KOPT-K1 (cell line): ENCODE measurements around the gene INSIG1.

Experiments used
- H3K27ac ChIP-seq: fragments of 200-600 bp; sonication (generic); 2 replicates; pipeline ENCODE4 v1.5.1; 2016; ENCODE audit warnings: antibody characterized with exemption, mild to moderate bottlenecking, low read depth, low read length; ENCODE audit not compliant: poor library complexity, severe bottlenecking
- H3K36me3 ChIP-seq: fragments of 200-600 bp; sonication (generic); 2 replicates; pipeline ENCODE4 v1.5.1; 2017; ENCODE audit warnings: antibody characterized with exemption, mild to moderate bottlenecking, low read length, moderate library complexity; ENCODE audit not compliant: insufficient read depth
- H3K9me3 ChIP-seq: fragments of 200-600 bp; sonication (generic); 2 replicates; pipeline ENCODE4 v1.5.1; 2017; ENCODE audit warnings: antibody characterized with exemption, low read length, mild to moderate bottlenecking; ENCODE audit not compliant: insufficient read depth, poor library complexity, severe bottlenecking

The INSIG1 gene

DNA sequence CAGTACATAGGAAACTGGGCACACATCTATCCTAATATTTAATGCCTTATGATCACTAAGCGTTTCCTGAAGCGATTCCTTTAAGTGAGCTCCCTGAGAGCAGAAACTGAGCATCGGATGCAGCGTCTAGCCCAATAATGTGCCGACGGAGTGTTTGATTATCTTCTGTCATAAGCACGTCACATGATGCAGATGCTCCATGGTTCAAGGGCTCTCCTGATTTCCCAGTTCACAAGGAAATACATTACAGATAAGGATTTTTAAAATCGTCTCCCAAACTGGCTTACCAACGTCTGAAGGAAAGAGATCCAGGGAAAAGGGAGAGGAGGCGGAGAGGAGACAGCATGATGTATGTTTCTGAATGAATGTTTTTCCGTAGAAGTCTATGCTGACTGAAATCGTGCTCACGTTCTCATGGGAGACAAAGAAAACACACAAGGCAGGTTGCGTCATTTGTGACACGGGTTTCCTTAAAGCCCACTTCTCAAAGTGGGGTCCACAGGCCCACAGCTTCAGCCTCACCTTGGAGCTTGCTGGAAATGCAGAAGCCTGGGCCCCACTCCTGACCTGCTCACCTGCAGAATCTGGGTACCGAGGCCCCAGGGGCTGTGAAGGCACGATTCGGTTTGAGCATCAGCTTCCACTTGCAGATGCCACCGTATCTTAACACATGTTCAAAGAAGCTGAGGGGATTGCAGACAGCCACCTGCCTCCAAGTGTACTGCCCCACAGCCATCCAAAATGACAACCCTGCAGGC, 21.5 kb upstream of the INSIG1 start:
- Histone ChIP-seq H3K36me3 (no peaks in the 10 kb centered on the region), H3K9me3 (no peaks in the 10 kb centered on the region), H3K27ac (no peak overlapping the region)

DNA sequence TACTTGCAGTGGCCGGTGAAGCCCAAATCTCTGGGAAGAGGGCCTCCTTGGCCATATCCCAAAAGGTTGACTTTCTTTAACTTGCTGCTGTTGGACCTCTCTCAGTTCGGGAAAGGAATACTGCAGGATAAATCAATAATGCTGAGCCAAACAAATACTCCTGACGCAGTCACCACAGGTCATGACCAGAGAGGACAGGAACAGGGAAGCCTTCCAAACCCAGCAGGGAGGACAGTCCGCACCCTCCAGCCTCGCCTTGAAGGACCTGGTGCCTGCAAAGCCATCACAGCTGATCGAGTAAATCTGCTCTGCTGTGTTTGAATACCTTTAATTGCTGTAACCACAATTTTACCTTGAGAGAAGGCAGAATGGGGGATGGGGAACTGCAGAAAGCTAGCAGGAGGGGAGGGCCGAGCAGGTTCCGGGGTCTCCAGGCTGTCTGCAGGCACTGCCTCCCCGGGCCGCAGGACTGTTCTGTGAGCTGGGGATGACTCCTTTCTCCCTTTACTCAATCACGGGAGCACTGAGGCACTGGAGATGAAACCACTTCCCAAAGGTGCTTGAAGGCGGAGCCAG, 20.8 kb upstream of the INSIG1 start:
- H3K27ac ChIP-seq: no peak overlapping the region

DNA sequence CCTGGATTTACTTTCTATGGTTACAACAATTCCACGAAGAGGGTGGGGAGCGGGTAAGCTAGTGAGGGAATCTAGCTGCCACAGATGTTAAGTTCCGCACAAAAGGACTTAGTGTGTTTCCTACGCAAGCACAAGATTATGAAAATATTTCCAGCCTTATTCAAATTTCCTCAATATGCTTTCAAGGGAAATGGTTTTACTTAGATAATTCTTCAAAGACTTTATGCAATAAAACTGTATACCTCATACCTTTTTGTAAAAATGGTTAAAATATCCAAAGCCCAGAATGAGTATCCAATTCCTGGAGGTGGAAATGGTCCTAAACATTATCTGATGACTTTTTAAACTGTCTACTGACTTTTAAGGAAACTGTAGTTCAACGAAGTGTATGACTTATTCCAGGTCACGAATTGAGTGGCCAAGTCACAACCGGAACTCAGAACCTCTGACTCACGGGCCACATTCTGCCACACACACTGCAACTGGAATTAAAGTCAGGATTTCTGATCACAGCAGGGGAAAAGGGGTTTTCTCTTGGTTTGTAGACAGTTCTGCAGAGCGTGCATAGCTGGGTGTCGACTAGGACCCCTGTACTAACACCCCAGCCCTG, 20.2 kb upstream of the INSIG1 start:
- Histone ChIP-seq H3K9me3 (no peaks in the 10 kb centered on the region), H3K27ac (no peak overlapping the region), H3K36me3 (no peaks in the 10 kb centered on the region)

More for the DNA sequence above, 20.8 kb upstream of the INSIG1 start:
- H3K9me3 ChIP-seq: no peaks in the 10 kb centered on the region
- H3K36me3 ChIP-seq: no peaks in the 10 kb centered on the region

DNA sequence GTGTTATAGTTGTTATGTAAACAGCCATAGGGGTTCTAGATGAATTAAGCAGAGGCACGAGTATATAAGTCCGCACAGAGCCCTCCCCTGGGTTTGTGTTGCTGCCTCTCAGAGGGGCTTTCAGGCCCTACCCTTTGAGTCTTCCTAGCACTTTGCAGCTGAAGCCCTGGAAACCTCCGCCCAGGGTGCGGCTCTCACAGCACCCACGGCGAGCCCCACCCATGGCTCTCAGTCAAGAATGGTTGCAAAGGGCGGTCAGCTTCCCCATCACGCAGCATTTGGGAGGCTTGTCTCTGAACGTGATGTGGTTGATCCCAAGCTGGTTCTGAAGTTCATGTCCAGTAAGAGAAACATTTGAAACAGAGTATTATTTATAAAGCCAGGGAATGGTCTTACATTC, 18.8 kb upstream of the INSIG1 start:
- H3K27ac ChIP-seq: no peak overlapping the region
- H3K36me3 ChIP-seq: no peaks in the 10 kb centered on the region
- H3K9me3 ChIP-seq: no peaks in the 10 kb centered on the region

DNA sequence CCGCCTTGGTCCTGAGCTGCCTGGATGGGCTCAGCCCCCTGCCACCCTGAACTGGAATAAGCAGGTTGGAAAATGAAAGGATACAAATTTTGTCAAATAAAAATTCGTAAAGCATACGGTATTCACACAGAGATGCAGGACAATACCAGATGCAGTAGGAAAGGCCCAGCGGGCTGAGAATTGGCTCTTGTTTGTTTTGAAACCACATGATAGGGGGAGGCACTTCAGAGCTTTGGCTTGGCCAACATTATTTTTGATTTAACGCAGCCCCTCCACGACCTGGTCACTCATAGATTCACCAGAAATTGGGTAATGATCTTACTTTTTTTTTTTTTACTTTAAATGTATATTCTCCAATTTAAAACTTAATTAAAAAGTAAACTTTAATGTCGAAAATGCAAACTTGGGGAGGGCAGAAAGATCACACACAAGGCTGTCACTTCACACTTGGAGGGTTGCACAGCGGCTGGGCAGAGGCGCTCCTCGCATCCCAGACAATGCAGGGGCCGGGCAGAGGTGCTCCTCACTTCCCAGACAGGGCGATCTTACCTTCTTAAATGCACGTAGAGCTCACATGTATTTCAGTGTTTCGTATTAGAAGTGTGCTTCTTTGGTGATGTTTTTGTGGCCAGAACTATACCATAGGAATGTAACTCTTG, 17.8 kb upstream of the INSIG1 start:
- H3K9me3 ChIP-seq: no peaks in the 10 kb centered on the region
- H3K27ac ChIP-seq: no peak overlapping the region
- H3K36me3 ChIP-seq: no peaks in the 10 kb centered on the region

DNA sequence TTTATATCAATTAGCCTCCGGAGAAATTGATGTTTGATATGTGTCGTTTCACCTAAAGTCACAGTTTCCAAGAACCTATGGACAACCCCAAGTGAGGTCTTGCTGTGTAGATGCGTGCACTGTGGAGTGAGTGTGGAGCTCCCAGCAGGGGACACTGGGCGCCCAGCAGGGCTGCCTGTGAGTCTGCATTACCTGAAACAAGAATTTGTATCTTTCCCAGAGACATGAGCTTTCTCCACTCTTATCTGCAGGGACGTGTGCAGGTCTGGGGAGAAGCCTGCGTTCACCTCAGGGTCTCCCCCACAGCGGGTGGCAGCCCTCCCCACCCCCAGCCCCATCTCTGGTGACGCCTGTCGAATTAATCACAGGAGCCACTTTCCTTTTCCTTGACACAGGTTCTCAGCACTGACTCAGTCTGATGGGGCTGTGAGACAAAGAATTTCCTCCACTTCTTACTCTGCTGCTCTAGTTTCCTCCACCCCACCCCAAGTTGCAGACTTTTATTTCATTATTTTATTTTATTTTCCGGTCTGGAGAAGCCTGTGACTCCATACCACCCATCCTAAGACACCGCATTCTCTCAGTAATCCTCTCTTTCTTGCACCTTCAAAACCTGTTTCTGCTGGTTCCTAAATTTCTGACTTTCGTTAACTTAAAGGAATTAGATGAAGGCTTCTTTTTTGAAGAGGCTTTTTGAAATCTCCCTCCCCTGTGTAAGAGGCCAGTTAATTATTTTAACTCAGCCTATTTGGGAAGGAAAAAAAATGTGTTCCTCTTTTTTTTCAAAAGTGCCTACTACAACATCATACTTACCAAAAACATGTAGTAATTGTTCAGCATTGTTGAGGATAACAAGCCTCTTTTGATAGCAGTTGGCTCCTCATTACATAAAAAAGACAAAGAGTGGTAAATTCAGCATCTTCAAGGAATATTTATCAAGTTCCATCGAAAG, 17.0 kb upstream of the INSIG1 start:
- H3K9me3 ChIP-seq: no peaks in the 10 kb centered on the region
- no peaks in the 10 kb centered on the region for H3K36me3 ChIP-seq

DNA sequence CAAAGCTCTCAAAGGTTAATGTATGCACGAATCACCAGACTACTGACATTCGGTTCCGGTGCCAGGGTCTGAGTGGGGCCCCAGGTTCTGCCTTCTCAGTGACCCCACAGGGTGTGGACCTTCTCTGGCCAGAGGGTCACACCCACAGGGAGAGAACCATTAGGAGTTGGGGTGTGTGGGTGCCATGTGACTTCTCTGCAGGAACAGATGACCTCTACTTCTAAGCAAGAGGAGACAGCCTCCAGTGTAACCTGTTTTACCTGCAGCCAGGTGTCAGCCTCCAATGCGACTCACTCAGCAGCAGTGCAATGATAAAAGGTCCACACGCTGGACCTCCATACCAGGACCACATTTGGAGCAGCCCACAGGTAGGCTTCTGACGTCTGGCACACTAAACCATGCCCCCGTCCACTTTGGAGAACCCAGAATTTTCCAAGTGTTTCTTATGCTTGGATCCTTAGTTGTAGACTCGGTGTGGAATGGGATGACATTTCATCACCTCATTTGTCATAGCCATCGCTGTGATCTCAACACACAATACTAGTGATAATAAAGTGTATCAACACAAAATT, 16.2 kb upstream of the INSIG1 start:
- H3K9me3 ChIP-seq: no peaks in the 10 kb centered on the region
- no peak overlapping the region for H3K27ac ChIP-seq

More for the DNA sequence above, 17.0 kb upstream of the INSIG1 start:
- no peak overlapping the region for H3K27ac ChIP-seq

DNA sequence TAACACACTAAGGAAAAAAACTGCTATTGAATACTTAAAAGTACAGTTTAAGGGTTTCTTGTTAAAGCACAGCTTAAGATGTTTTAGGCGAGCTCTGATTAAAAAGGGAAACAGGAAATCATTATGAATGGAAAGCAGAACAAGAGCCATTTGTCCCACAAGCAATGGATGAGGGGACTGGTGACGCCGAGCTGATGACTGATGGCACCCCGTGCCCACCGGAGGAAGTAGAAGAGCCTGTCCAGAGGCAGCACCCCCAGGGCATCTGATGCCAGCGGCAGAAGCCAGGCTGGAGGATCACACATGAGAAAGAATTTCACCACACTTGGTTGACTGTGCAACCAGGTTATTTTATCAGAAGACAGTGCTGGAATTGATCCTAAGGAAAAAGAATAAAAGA, 15.0 kb upstream of the INSIG1 start:
- H3K27ac ChIP-seq: peak overlapping the region; percentile 61
- H3K9me3 ChIP-seq: no peaks in the 10 kb centered on the region
- no peaks in the 10 kb centered on the region for H3K36me3 ChIP-seq

More for the DNA sequence above, 16.2 kb upstream of the INSIG1 start:
- no peaks in the 10 kb centered on the region for H3K36me3 ChIP-seq

DNA sequence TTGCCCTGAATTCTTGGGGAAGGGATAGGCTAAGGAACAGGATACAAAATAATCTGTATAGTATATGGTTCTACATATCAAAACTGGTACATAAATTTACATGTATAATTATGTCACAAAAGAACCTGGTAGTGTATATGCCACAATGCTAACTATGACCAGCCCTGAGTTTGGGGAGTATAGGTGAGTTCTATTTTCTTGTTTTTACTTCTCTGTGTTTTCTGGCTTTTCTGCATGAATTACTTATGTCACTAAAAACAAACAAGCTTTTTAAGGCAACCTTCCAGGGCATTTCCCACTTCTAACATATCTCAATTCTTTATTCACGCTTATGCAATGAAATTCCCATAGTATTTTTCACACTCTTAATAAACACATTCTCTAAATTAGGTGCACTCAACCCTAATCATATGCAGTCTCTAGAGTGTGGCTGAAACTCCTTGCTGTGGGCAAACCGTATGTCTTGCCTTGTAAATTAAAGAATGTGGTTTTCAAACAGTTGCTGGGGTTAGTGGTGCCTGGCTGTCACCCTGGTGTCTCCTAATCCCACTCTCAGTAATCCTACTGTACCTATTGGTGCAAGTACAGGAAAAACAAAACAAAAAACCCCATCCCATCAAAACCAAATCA, 14.0 kb upstream of the INSIG1 start:
- H3K27ac ChIP-seq: peak overlapping the region; percentile 61
- H3K36me3 ChIP-seq: no peaks in the 10 kb centered on the region
- no peaks in the 10 kb centered on the region for H3K9me3 ChIP-seq

DNA sequence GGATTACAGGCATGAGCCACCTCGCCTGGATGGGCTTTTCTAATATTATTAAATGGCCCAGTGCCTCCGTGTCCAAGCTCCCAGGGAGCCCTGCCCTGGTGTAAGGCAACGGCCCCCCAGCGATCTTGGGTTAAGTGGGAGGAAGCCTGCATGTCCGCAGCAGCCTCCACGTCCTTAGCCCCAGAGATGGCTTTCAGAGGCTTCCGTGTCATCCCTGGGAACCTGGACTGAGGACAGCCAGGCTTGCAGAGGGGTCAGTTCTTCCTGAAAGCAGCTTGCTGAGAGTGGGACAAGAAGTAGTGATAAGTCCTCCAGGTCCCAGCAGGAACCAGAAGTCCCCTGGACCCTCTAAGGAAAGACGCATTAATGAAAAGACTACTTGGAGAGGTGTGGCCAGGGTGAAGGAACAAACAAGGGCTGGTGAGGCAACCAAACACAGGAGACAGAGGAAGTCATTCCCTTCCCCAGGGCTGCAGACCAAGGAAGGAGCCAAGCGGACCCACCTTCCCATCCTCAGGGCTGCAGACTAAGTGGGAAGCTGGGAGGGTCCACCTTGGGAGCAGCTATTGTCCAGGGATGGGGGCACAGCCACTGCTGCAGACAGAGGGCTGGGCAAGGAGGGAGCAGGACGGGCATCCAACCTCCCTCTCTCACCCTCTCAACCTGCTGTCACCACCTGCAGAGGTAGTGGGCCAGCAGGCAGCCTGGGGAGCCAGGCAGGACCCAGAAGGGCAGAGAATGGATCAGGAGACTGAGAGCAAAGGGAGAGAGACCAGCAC, 13.0 kb upstream of the INSIG1 start:
- peak overlapping the region; percentile 61 for H3K27ac ChIP-seq
- no peaks in the 10 kb centered on the region for H3K36me3 ChIP-seq
- H3K9me3 ChIP-seq: no peaks in the 10 kb centered on the region

DNA sequence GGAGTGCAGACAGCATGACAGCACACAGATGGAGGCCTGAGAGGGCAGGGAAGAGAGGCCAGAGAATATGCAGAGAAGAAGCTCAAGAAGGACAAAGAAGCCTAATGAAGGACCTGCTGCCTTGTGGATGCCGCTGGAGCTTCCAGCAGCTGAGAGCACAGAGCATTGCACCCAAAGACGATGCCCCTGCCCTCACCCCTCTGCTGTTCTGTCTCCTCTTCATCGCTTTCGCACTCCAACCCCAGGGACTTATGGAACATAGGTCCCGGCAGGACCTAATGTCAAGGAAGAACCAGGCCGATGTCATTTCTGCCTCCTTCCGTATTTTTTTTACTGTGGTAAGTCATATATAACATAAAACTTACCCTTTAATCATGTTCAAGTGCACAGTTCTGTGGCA, 12.3 kb upstream of the INSIG1 start:
- H3K36me3 ChIP-seq: no peaks in the 10 kb centered on the region
- H3K27ac ChIP-seq: peak overlapping the region; percentile 61
- no peaks in the 10 kb centered on the region for H3K9me3 ChIP-seq

DNA sequence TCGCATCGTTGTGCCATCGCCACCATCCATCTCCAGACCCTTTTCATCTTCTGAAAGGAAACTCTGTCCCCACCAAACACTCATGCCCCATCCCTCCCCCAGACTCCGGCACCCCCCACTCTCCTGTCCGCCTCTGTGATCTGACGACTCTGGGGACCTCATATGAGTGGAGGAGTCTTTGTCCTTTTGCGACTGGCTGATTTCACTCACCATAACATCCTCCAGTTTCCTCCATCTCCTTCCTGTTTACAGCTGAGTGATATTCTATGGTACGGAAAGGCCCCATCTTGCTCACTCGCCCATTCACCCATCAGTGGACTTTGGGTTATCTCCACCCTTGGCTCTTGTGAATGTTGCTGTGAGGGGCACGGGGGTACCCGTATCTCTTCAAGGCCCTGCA, 11.8 kb upstream of the INSIG1 start:
- Histone ChIP-seq H3K36me3 (no peaks in the 10 kb centered on the region), H3K27ac (peak overlapping the region; percentile 61), H3K9me3 (no peaks in the 10 kb centered on the region)

DNA sequence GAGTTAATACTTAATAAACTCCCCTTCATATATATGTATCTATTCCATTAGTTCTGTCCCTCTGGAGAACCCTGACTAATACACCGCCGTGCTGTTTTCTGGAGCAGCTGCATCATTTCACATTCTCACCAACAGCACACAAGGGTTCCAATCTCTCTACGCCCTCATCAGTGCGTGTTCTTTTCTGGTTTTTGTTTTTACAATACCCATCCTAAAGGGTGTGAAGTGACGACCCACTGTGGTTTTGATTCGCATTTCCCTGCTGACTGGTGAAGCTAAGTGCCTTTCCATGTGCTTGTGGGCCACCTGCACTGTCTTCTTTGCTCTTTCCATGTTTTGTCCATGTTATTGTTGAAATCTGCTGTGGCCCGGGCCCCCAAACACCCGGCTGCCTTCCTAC, 11.0 kb upstream of the INSIG1 start:
- Histone ChIP-seq H3K36me3 (no peaks in the 10 kb centered on the region), H3K9me3 (no peaks in the 10 kb centered on the region), H3K27ac (peak overlapping the region; percentile 61)
